ENCODE results near the gene LNPEP. TPM values are rescaled to one million over a fixed set of nuclear protein-coding genes. Genes with fewer than 3 reads are reported as not detected.

The LNPEP gene
- total RNA-seq, 1 donor from 2014 or later: 57.4 TPM

- H3K9me3 ChIP-seq (ENCODE audit: control insufficient read depth in 3 of 3, low read length in 3 of 3): no peaks in the 10 kb centered on the region
- H3K27ac ChIP-seq (ENCODE audit: low read depth, low read length): peak overlapping the region; percentile 90
- H3K27me3 ChIP-seq (ENCODE audit: control insufficient read depth in 3 of 3, insufficient read depth in 3 of 3, low read length in 3 of 3): no peaks in the 10 kb centered on the region
- H3K9ac ChIP-seq (ENCODE audit: low read depth in 1 of 3, low read length in 3 of 3): peak overlapping the region; percentile 22 to 60 (median 52)
- no peak overlapping the region for H3K4me3 ChIP-seq (ENCODE audit: low read length in 3 of 3)
- peaks cover 15 to 23% (median 20%) of the 10 kb centered on the region in 3 donors for H3K4me1 ChIP-seq (ENCODE audit: control insufficient read depth in 3 of 3, insufficient read depth in 3 of 3, low read length in 3 of 3)
- H3K36me3 ChIP-seq (ENCODE audit: control insufficient read depth in 3 of 3, insufficient read depth in 3 of 3, low read length in 3 of 3): no peaks in the 10 kb centered on the region
Observed at GRCh38 chr5:96952974-96953730, 17.3 kb downstream of the LNPEP start.

- Histone ChIP-seq H3K9ac (ENCODE audit: low read depth in 1 of 3, low read length in 3 of 3) (no peak overlapping the region), H3K27me3 (ENCODE audit: control insufficient read depth in 3 of 3, insufficient read depth in 3 of 3, low read length in 3 of 3) (no peaks in the 10 kb centered on the region), H3K4me1 (ENCODE audit: control insufficient read depth in 3 of 3, insufficient read depth in 3 of 3, low read length in 3 of 3) (peaks cover 23 to 27% (median 25%) of the 10 kb centered on the region in 3 donors), H3K9me3 (ENCODE audit: control insufficient read depth in 3 of 3, low read length in 3 of 3) (no peaks in the 10 kb centered on the region), H3K36me3 (ENCODE audit: control insufficient read depth in 3 of 3, insufficient read depth in 3 of 3, low read length in 3 of 3) (no peaks in the 10 kb centered on the region), H3K27ac (ENCODE audit: low read depth, low read length) (no peak overlapping the region), H3K4me3 (ENCODE audit: low read length in 3 of 3) (no peak overlapping the region)
Observed at GRCh38 chr5:96957254-96958049, 21.6 kb downstream of the LNPEP start.

GRCh38 chr5:96958977-96959376, 23.1 kb downstream of the LNPEP start:
- Histone ChIP-seq H3K36me3 (ENCODE audit: control insufficient read depth in 3 of 3, insufficient read depth in 3 of 3, low read length in 3 of 3) (no peaks in the 10 kb centered on the region), H3K27ac (ENCODE audit: low read depth, low read length) (no peak overlapping the region)

GRCh38 chr5:96961053-96961452, 25.2 kb downstream of the LNPEP start:
- Histone ChIP-seq H3K9ac (ENCODE audit: low read depth in 1 of 3, low read length in 3 of 3) (no peak overlapping the region), H3K27me3 (ENCODE audit: control insufficient read depth in 3 of 3, insufficient read depth in 3 of 3, low read length in 3 of 3) (no peaks in the 10 kb centered on the region), H3K4me3 (ENCODE audit: low read length in 3 of 3) (no peak overlapping the region), H3K9me3 (ENCODE audit: control insufficient read depth in 3 of 3, low read length in 3 of 3) (no peaks in the 10 kb centered on the region), H3K27ac (ENCODE audit: low read depth, low read length) (no peak overlapping the region), H3K36me3 (ENCODE audit: control insufficient read depth in 3 of 3, insufficient read depth in 3 of 3, low read length in 3 of 3) (no peaks in the 10 kb centered on the region), H3K4me1 (ENCODE audit: control insufficient read depth in 3 of 3, insufficient read depth in 3 of 3, low read length in 3 of 3) (peaks cover 23 to 28% (median 26%) of the 10 kb centered on the region in 3 donors)

More at GRCh38 chr5:96958977-96959376, 23.1 kb downstream of the LNPEP start:
- Histone ChIP-seq H3K9ac (ENCODE audit: low read depth in 1 of 3, low read length in 3 of 3) (no peak overlapping the region), H3K4me1 (ENCODE audit: control insufficient read depth in 3 of 3, insufficient read depth in 3 of 3, low read length in 3 of 3) (peaks cover 24 to 31% (median 29%) of the 10 kb centered on the region in 3 donors), H3K9me3 (ENCODE audit: control insufficient read depth in 3 of 3, low read length in 3 of 3) (no peaks in the 10 kb centered on the region), H3K4me3 (ENCODE audit: low read length in 3 of 3) (no peak overlapping the region), H3K27me3 (ENCODE audit: control insufficient read depth in 3 of 3, insufficient read depth in 3 of 3, low read length in 3 of 3) (no peaks in the 10 kb centered on the region)

- Histone ChIP-seq H3K36me3 (ENCODE audit: control insufficient read depth in 3 of 3, insufficient read depth in 3 of 3, low read length in 3 of 3) (no peaks in the 10 kb centered on the region), H3K27me3 (ENCODE audit: control insufficient read depth in 3 of 3, insufficient read depth in 3 of 3, low read length in 3 of 3) (no peaks in the 10 kb centered on the region), H3K9ac (ENCODE audit: low read depth in 1 of 3, low read length in 3 of 3) (no peak overlapping the region), H3K4me3 (ENCODE audit: low read length in 3 of 3) (peak overlapping the region in 1 of 3 donors; percentile 3), H3K27ac (ENCODE audit: low read depth, low read length) (peak overlapping the region; percentile 54), H3K4me1 (ENCODE audit: control insufficient read depth in 3 of 3, insufficient read depth in 3 of 3, low read length in 3 of 3) (peaks cover 18 to 26% (median 23%) of the 10 kb centered on the region in 3 donors), H3K9me3 (ENCODE audit: control insufficient read depth in 3 of 3, low read length in 3 of 3) (no peaks in the 10 kb centered on the region)
Observed at GRCh38 chr5:96962540-96962991, 26.7 kb downstream of the LNPEP start.

GRCh38 chr5:96963267-96963666, 27.4 kb downstream of the LNPEP start:
- Histone ChIP-seq H3K4me1 (ENCODE audit: control insufficient read depth in 3 of 3, insufficient read depth in 3 of 3, low read length in 3 of 3) (peaks cover 21 to 27% (median 25%) of the 10 kb centered on the region in 3 donors), H3K4me3 (ENCODE audit: low read length in 3 of 3) (no peak overlapping the region), H3K36me3 (ENCODE audit: control insufficient read depth in 3 of 3, insufficient read depth in 3 of 3, low read length in 3 of 3) (no peaks in the 10 kb centered on the region), H3K27ac (ENCODE audit: low read depth, low read length) (peak overlapping the region; percentile 54), H3K27me3 (ENCODE audit: control insufficient read depth in 3 of 3, insufficient read depth in 3 of 3, low read length in 3 of 3) (no peaks in the 10 kb centered on the region), H3K9ac (ENCODE audit: low read depth in 1 of 3, low read length in 3 of 3) (no peak overlapping the region), H3K9me3 (ENCODE audit: control insufficient read depth in 3 of 3, low read length in 3 of 3) (no peaks in the 10 kb centered on the region)

GRCh38 chr5:96966801-96967200, 30.9 kb downstream of the LNPEP start:
- Histone ChIP-seq H3K4me1 (ENCODE audit: control insufficient read depth in 3 of 3, insufficient read depth in 3 of 3, low read length in 3 of 3) (peaks cover 24 to 33% (median 26%) of the 10 kb centered on the region in 3 donors), H3K27ac (ENCODE audit: low read depth, low read length) (no peak overlapping the region), H3K36me3 (ENCODE audit: control insufficient read depth in 3 of 3, insufficient read depth in 3 of 3, low read length in 3 of 3) (no peaks in the 10 kb centered on the region), H3K4me3 (ENCODE audit: low read length in 3 of 3) (no peak overlapping the region), H3K9me3 (ENCODE audit: control insufficient read depth in 3 of 3, low read length in 3 of 3) (no peaks in the 10 kb centered on the region), H3K9ac (ENCODE audit: low read depth in 1 of 3, low read length in 3 of 3) (no peak overlapping the region), H3K27me3 (ENCODE audit: control insufficient read depth in 3 of 3, insufficient read depth in 3 of 3, low read length in 3 of 3) (no peaks in the 10 kb centered on the region)

- H3K27ac ChIP-seq (ENCODE audit: low read depth, low read length): no peak overlapping the region
Observed at GRCh38 chr5:96967400-96967799, 31.5 kb downstream of the LNPEP start.

GRCh38 chr5:96968074-96968473, 32.2 kb downstream of the LNPEP start:
- no peaks in the 10 kb centered on the region for H3K9me3 ChIP-seq (ENCODE audit: control insufficient read depth in 3 of 3, low read length in 3 of 3)
- H3K4me3 ChIP-seq (ENCODE audit: low read length in 3 of 3): no peak overlapping the region
- H3K36me3 ChIP-seq (ENCODE audit: control insufficient read depth in 3 of 3, insufficient read depth in 3 of 3, low read length in 3 of 3): no peaks in the 10 kb centered on the region
- peaks cover 19 to 28% (median 22%) of the 10 kb centered on the region in 3 donors for H3K4me1 ChIP-seq (ENCODE audit: control insufficient read depth in 3 of 3, insufficient read depth in 3 of 3, low read length in 3 of 3)
- H3K27ac ChIP-seq (ENCODE audit: low read depth, low read length): peak overlapping the region; percentile 45
- H3K9ac ChIP-seq (ENCODE audit: low read depth in 1 of 3, low read length in 3 of 3): no peak overlapping the region
- no peaks in the 10 kb centered on the region for H3K27me3 ChIP-seq (ENCODE audit: control insufficient read depth in 3 of 3, insufficient read depth in 3 of 3, low read length in 3 of 3)

More at GRCh38 chr5:96967400-96967799, 31.5 kb downstream of the LNPEP start:
- H3K9me3 ChIP-seq (ENCODE audit: control insufficient read depth in 3 of 3, low read length in 3 of 3): no peaks in the 10 kb centered on the region
- no peaks in the 10 kb centered on the region for H3K36me3 ChIP-seq (ENCODE audit: control insufficient read depth in 3 of 3, insufficient read depth in 3 of 3, low read length in 3 of 3)
- peaks cover 22 to 33% (median 24%) of the 10 kb centered on the region in 3 donors for H3K4me1 ChIP-seq (ENCODE audit: control insufficient read depth in 3 of 3, insufficient read depth in 3 of 3, low read length in 3 of 3)
- no peak overlapping the region for H3K4me3 ChIP-seq (ENCODE audit: low read length in 3 of 3)
- no peak overlapping the region for H3K9ac ChIP-seq (ENCODE audit: low read depth in 1 of 3, low read length in 3 of 3)
- no peaks in the 10 kb centered on the region for H3K27me3 ChIP-seq (ENCODE audit: control insufficient read depth in 3 of 3, insufficient read depth in 3 of 3, low read length in 3 of 3)

GRCh38 chr5:96968614-96969013, 32.7 kb downstream of the LNPEP start:
- no peaks in the 10 kb centered on the region for H3K36me3 ChIP-seq (ENCODE audit: control insufficient read depth in 3 of 3, insufficient read depth in 3 of 3, low read length in 3 of 3)
- H3K9me3 ChIP-seq (ENCODE audit: control insufficient read depth in 3 of 3, low read length in 3 of 3): no peaks in the 10 kb centered on the region
- H3K4me1 ChIP-seq (ENCODE audit: control insufficient read depth in 3 of 3, insufficient read depth in 3 of 3, low read length in 3 of 3): peaks cover 15 to 23% (median 20%) of the 10 kb centered on the region in 3 donors
- H3K27ac ChIP-seq (ENCODE audit: low read depth, low read length): peak overlapping the region; percentile 45
- no peaks in the 10 kb centered on the region for H3K27me3 ChIP-seq (ENCODE audit: control insufficient read depth in 3 of 3, insufficient read depth in 3 of 3, low read length in 3 of 3)
- H3K4me3 ChIP-seq (ENCODE audit: low read length in 3 of 3): no peak overlapping the region
- H3K9ac ChIP-seq (ENCODE audit: low read depth in 1 of 3, low read length in 3 of 3): no peak overlapping the region
